GM21367 (cell line): ENCODE data around the gene RDH12.

ENCODE experiments used
- ATAC-seq: cut with Tn5 transposase; IDR thresholded peaks from one replicate; pipeline ENCODE4 v1.9.1; 2021; ENCODE audit not compliant: unreplicated experiment

The RDH12 gene

GRCh38 chr14:67746927-67747326, 45.2 kb downstream of the RDH12 start:
- no peak for ATAC-seq

- ATAC-seq, result no peak
Measured at GRCh38 chr14:67748312-67748711, 46.6 kb downstream of the RDH12 start.

- ATAC-seq, result no peak
Measured at GRCh38 chr14:67749341-67750084, 47.8 kb downstream of the RDH12 start.

GRCh38 chr14:67756496-67756895, 54.8 kb downstream of the RDH12 start:
- no peak for ATAC-seq

- ATAC-seq, result no peak
Measured at GRCh38 chr14:67757175-67757574, 55.5 kb downstream of the RDH12 start.

- ATAC-seq, result no peak
Measured at GRCh38 chr14:67759916-67760315, 58.2 kb downstream of the RDH12 start.

- ATAC-seq, result no peak
Measured at GRCh38 chr14:67762051-67762450, 60.4 kb downstream of the RDH12 start.

- ATAC-seq, result no peak
Measured at GRCh38 chr14:67763158-67763822, 61.6 kb downstream of the RDH12 start.

GRCh38 chr14:67764496-67764895, 62.8 kb downstream of the RDH12 start:
- ATAC-seq, result no peak

GRCh38 chr14:67765192-67765834, 63.6 kb downstream of the RDH12 start:
- no peak for ATAC-seq

GRCh38 chr14:67766035-67766680, 64.5 kb downstream of the RDH12 start:
- no peak for ATAC-seq

GRCh38 chr14:67768219-67768618, 66.5 kb downstream of the RDH12 start:
- ATAC-seq, result no peak

GRCh38 chr14:67773844-67774377, 72.2 kb downstream of the RDH12 start:
- ATAC-seq, result no peak

- ATAC-seq, result no peak
Measured at GRCh38 chr14:67776653-67777322, 75.1 kb downstream of the RDH12 start.

- ATAC-seq, result no peak
Measured at GRCh38 chr14:67778792-67779191, 77.1 kb downstream of the RDH12 start.

GRCh38 chr14:67782090-67782489, 80.4 kb downstream of the RDH12 start:
- ATAC-seq, result no peak
